ENCODE results near the gene CYBA. TPM values are rescaled to one million over a fixed set of nuclear protein-coding genes. Genes with fewer than 3 reads are reported as not detected.

CYBA gene
- total RNA-seq, 4 donors from 2014 or later: 67.1 to 205 (median 98.7) TPM

DNA sequence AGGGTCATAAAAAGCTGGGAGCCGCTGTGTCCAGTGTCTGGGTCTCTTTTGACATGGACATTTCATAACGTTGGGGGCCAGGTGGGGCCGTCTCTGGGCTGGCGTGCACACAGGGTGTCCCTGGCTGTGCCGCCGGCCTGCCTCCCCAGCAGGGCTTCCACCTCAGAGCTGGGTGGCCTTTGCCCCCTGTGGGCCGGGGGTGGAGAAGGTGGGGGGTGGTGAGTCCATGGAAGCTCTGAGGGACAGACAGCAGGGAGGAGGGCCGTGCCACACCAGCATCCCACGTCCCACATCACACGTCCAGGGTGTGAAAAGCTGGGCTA lies 36.4 kb upstream of the CYBA start:
- H3K27ac ChIP-seq: no peak overlapping the region
- no peak overlapping the region for H3K4me3 ChIP-seq
- intact Hi-C loops (cut with DNase I): no loop called here
- TF ChIP-seq POLR2A (IDR thresholded peaks at IDR 0.05) (no peak), CTCF (IDR thresholded peaks at IDR 0.05) (no peak)
- no peaks in the 10 kb centered on the region for H3K9me3 ChIP-seq
- no peak for DNase-seq
- peaks cover 21 to 52% (median 35%) of the 10 kb centered on the region in 3 donors for H3K4me1 ChIP-seq
- 27% methylated on average over 4 of the region's 10 CpGs; no CpG with 5 or more reads in 1 of the 2 donors for WGBS, 2 donors
- H3K27me3 ChIP-seq: peaks cover 7 to 98% (median 13%) of the 10 kb centered on the region in 4 donors
- H3K36me3 ChIP-seq: no peaks in the 10 kb centered on the region

GRCh38 chr16:88686439-88687253 lies 35.8 kb upstream of the CYBA start, which contains the start of gene SNAI3:
Gene SNAI3, minus strand, starts transcription at chr16:88686507. Its CDS starts 101 bp downstream, at chr16:88686406.
- Histone ChIP-seq H3K4me1 (peaks cover 18 to 49% (median 29%) of the 10 kb centered on the region in 3 donors), H3K4me3 (peak within 1 kb of the TSS; percentile 44 to 68 (median 58)), H3K27me3 (peaks cover 7 to 98% (median 13%) of the 10 kb centered on the region in 4 donors), H3K36me3 (no peaks in the 10 kb centered on the region), H3K9me3 (no peaks in the 10 kb centered on the region), H3K27ac (peak within 1 kb of the TSS; percentile 22 to 69 (median 46))
- no peak for DNase-seq
- WGBS, 2 donors: 7 to 21% methylated on average over 9 to 25 of the region's 65 CpGs
- TF ChIP-seq POLR2A (IDR thresholded peaks at IDR 0.05) (no peak), CTCF (IDR thresholded peaks at IDR 0.05) (no peak)
- intact Hi-C loops (cut with DNase I): no loop called here

GRCh38 chr16:88686062-88686438 lies 35.2 kb upstream of the CYBA start:
- TF ChIP-seq CTCF (IDR thresholded peaks at IDR 0.05): no peak
- peak in 1 of 4 donors; percentile 35 for TF ChIP-seq POLR2A (IDR thresholded peaks at IDR 0.05)

GRCh38 chr16:88685156-88686061 lies 34.6 kb upstream of the CYBA start:
- H3K4me1 ChIP-seq: peaks cover 18 to 53% (median 28%) of the 10 kb centered on the region in 3 donors
- no peaks in the 10 kb centered on the region for H3K9me3 ChIP-seq
- peaks cover 7 to 98% (median 13%) of the 10 kb centered on the region in 4 donors for H3K27me3 ChIP-seq

More at GRCh38 chr16:88686062-88686438, 35.2 kb upstream of the CYBA start:
- Histone ChIP-seq H3K4me3 (peak overlapping the region; percentile 44 to 68 (median 58)), H3K36me3 (no peaks in the 10 kb centered on the region), H3K4me1 (peaks cover 18 to 50% (median 28%) of the 10 kb centered on the region in 3 donors), H3K27ac (peak overlapping the region in 3 of 4 donors; percentile 42 to 69 (median 49)), H3K9me3 (no peaks in the 10 kb centered on the region), H3K27me3 (peaks cover 7 to 98% (median 13%) of the 10 kb centered on the region in 4 donors)
- DNase-seq: no peak
- WGBS, 2 donors: no CpG with 5 or more reads among the region's 25 CpGs
- intact Hi-C loops (cut with DNase I): no loop called here

More at GRCh38 chr16:88685156-88686061, 34.6 kb upstream of the CYBA start:
- intact Hi-C loops (cut with DNase I): no loop called here
- H3K27ac ChIP-seq: peak overlapping the region; percentile 22 to 69 (median 36)
- no peak for DNase-seq
- TF ChIP-seq CTCF (IDR thresholded peaks at IDR 0.05): peak in 5 of 6 experiments; percentile 38 to 61 (median 43)
- TF ChIP-seq POLR2A (IDR thresholded peaks at IDR 0.05): no peak
- WGBS, 2 donors: 5 to 13% methylated on average over 9 to 21 of the region's 33 CpGs
- no peaks in the 10 kb centered on the region for H3K36me3 ChIP-seq
- peak overlapping the region; percentile 44 to 68 (median 58) for H3K4me3 ChIP-seq
